Measurements from ENCODE around the gene KRTAP10-5.
"Not testable (repeated sequence)": the region's sequence is repeated elsewhere in the genome, so short reads cannot be mapped to it uniquely, and the experiment has no call there.

The KRTAP10-5 gene
- long read RNA-seq, donor 1 = 0 reads
- long read RNA-seq, donor 2, partial matches to known transcripts = 0 of 1 reads
- long read RNA-seq, donor 2, other reads (novel, unspliced or antisense) = 0 of 1 reads
- long read RNA-seq, donor 3 = 0 reads
- long read RNA-seq, donor 4 = 0 reads
- long read RNA-seq, donor 5, partial matches to known transcripts = 0 of 1 reads
- long read RNA-seq, donor 5, other reads (novel, unspliced or antisense) = 0 of 1 reads
- long read RNA-seq, donor 6 = 0 reads
- long read RNA-seq, donor 7 = 0 reads
- long read RNA-seq, donor 8 = 0 reads

- DNase-seq = not testable (repeated sequence)
Measured at GRCh38 chr21:44580231-44580821, at the start of gene KRTAP10-5. TSS of gene KRTAP10-5 (minus strand) at chr21:44580604. CDS start at chr21:44580578, 26 bp downstream.

DNA sequence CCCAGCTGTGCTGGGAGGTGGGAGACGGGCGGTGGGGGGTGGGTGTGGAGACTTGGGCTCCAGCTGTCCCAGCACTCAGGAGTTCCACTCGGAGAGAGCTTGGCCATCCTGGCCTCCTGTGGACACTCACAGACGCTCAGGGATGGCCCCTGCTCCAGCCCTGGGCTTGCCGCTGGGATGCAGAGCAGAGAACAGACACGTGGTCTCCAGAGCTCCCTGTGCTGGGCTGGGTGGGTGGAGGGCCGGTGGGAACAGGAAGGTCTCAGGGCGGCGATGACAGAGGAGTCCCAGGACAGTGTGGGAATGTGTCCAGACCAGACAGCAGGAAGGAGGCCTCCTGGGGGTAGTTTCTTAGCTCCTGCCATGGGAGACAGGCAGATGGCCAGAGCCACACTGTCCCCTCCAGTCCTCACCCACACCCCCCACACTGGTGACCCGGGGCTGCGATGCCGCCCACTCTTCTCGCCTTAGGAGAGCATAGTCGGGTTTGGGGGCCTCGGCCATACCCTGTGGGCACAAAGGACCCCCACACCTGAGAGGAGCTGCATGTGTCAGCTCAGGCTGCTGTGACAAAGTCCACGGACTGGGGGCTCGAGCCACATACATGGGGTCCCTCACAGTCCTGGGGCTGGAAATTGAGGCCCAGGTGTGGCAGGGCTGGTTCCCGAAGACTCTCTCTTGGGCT lies 48.4 kb upstream of the KRTAP10-5 start:
- no peak for DNase-seq

- DNase-seq = not testable (repeated sequence)
Measured at GRCh38 chr21:44627831-44628233, 47.4 kb upstream of the KRTAP10-5 start.

DNA sequence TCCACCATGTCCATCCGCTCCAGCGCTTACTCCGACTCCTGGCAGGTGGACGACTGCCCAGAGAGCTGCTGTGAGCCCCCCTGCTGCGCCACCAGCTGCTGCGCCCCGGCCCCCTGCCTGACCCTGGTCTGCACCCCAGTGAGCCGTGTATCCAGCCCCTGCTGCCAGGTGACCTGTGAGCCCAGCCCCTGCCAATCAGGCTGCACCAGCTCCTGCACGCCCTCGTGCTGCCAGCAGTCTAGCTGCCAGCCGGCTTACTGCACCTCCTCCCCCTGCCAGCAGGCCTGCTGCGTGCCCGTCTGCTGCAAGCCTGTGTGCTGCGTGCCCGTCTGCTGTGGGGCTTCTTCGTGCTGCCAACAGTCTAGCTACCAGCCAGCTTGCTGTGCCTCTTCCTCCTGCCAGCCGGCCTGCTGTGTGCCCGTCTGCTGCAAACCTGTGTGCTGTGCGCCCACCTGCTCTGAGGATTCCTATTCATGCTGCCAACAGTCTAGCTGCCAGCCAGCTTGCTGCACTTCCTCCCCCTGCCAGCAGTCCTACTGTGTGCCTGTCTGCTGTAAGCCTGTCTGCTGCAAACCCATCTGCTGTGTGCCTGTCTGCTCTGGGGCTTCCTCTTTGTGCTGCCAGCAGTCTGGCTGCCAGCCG lies 46.9 kb upstream of the KRTAP10-5 start:
- not testable (repeated sequence) for DNase-seq

DNA sequence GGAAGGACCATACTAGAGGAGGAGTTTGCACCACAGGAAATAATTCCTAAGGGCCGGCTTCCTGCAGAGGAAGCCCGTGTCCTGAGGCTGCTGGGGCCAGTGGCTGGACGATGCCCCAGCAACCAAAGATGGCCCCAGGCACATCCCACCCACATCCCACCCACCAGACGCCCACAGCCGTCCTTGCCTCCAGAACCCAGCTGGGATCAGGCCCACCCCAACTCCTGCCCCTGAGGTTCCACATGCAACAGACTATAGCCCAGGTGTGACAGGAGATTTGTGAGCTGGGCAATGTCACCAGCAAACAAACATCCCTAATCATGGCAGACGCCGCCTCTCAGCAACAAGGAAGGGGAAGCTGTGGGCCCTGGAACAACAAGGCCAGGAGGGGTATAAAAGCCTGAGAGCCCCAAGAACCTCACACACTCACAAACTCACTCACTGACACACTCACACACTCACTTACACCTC lies 46.3 kb upstream of the KRTAP10-5 start, which contains the start of gene KRTAP10-9:
TSS of gene KRTAP10-9 (plus strand) at position 421 of the 471 bp plus-strand sequence. CDS start 79 bp downstream, outside the sequence.
- no peak for DNase-seq

DNA sequence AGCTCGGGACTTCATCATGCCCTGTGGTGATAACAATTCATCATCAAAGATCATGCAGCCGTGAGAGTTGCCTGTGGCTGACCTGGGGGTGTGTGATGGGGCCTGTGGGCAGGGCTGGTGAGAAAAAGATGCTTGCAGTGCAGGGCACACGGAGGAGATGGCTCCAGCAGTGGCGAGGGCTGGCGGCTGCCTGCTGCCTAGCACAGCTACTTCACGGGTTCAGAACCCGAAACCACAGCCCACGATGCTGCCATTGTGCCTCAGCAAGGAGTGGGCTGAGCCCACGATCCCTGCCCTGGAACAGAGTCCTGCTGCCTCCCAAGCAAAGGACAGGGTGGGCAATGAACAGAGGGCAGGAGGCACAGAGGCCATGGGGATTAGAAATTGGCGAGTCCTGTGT lies 45.9 kb upstream of the KRTAP10-5 start:
- DNase-seq = no peak

GRCh38 chr21:44625756-44626155 lies 45.4 kb upstream of the KRTAP10-5 start:
- DNase-seq = no peak

DNA sequence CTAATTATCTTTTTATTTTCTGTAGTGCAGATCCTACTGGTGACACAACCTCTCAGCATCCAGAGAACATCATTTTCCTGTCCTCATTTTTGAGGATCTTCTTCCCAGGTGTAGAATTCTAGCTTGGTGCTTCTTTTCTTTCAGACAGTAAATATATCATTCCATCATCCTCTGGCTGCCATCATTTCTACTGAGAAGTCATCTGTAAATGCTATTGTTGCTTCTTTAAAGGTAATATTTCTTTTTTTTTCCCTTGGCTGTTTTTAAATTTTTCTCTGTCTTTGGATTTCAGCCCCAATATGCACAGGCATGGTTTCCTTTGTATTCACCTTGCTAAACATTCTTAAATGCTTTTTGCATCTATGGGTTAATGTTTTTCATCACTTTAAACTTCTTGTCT lies 43.2 kb upstream of the KRTAP10-5 start:
- DNase-seq = no peak

DNA sequence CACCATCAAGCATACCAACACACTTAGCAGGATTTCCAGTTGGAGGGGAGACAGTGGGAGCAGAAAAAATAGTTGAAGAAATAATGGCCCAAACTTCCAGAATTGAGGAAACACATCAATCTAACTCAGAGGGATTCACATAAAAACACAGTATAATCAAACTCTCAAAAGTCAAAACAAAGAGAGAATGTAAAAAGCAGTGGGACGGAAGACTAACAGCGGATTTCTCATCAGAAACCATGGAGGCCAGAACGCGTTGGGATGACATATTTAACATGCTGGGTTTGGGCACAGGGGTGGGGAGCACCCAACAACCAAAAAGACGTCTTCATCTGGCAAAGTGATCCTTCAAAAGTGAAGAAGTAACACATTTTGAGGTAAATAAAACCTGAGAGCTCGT lies 39.5 kb upstream of the KRTAP10-5 start:
- DNase-seq = no peak

DNA sequence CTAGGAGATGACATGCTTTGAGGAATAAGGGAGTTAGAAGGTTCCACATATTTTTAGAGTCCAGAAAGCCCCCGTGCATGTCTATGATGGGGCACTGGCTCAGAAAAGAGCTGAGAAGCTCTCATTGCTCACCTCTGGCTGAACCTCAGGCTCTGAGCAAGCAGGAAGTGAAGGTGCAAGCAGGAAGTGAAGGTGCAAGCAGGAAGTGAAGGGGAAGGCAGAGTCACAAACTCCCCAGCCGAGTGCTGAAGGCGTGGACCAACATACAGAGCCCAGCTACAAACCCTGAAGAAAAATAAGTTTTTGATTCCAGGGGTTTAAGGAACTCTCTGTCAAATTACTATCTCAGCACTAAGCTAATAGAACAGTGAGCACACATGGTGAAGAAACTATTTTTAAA lies 38.5 kb upstream of the KRTAP10-5 start:
- DNase-seq = no peak

- no peak for DNase-seq
Measured at GRCh38 chr21:44618504-44618903, 38.1 kb upstream of the KRTAP10-5 start.

GRCh38 chr21:44617071-44617501 lies 36.7 kb upstream of the KRTAP10-5 start:
- DNase-seq = no peak

GRCh38 chr21:44616591-44616926 lies 36.2 kb upstream of the KRTAP10-5 start:
- no peak for DNase-seq

DNA sequence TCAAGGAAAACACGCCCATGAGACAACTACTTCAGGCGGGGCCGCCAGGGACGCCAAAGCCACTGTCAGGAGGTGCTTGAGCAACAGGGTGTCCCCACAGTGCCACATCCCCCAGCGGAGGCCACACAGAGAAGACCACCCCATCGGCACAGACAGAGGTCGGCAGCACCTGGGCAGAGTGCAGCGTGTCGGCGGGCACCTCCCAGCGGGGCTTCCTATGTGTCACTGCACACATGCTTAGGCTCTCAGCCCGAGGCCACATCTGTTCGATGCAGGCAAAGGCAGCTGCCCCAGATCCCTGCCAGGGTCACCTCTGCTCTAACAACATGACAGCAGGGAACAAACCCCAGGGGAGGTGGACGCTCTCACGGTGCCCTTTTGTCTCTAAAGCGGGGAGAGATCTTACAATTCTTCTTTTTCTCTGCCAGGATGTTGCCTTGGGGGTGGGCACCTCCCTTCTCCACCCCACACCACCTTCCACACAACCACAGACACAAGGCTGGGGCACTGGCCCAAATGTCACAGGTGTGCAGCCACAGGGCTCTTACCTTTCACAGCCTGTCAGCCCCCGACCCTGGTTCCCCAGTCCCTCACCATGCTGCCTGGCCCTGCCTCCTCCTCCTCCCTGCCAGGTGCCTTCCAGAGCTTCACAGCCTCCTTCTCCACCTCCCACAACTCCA lies 35.6 kb upstream of the KRTAP10-5 start:
- DNase-seq = no peak

DNA sequence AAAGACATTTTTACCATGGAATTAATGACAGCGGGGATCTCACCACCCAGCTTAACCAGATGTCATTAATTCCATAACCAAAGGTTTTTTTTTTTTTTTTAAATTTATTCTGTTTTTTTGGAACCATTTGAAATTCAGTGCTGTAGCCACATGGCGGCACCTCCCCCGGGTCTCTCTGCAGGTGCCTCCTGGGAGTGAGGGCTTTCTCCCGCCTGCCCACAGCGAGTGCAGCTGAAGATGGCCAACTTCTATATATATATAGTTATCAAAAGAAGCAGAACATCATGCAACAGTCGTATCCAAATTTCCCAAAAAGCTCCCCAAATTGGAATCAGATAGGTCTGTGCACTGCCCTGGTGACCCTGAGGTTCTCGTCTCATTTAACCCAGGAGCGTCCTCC lies 35.1 kb upstream of the KRTAP10-5 start:
- DNase-seq = no peak

DNA sequence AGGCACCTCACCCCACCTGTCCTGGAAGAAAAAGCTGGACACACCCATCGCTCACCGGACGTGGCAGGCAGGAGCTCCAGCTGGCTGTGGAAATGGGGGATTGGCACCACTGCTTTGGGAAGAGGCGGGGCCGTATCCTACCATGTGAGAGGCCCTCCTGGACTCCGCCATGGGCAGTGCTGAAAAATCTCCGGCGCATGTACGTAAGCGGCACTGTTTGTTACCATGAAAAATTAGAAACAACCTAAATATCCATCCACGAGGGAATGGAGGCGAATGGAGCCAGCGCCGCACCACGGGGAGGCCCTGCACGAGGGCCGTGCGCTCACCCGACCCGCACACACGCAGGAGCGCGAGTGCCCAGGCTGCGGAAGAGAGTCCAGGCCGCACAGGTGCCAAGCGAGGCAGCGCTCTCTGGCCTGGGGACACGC lies 34.6 kb upstream of the KRTAP10-5 start:
- DNase-seq = no peak

DNA sequence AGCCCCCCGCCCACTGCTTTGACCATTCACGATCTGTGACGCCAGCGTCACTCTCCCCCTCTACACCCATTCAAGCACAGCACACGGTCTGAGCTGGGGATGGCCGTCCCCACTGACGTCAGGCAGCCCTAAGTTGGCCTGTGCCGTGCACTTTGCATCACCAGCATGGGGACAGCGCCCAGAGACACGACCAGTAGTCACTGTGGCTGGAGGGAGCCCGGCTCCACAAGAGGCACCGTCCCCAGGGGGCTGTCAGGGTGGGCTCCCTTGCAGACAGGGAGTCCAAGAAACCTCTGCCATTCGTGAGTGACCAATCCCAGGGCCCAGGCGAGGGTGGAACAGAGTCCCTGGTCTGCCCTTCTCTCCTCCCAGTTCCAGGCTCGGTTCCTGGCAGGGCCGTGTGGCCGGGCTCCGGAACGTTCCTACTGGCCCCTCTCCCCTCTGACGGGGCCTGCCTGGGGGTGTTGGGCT lies 33.8 kb upstream of the KRTAP10-5 start:
- DNase-seq = no peak

DNA sequence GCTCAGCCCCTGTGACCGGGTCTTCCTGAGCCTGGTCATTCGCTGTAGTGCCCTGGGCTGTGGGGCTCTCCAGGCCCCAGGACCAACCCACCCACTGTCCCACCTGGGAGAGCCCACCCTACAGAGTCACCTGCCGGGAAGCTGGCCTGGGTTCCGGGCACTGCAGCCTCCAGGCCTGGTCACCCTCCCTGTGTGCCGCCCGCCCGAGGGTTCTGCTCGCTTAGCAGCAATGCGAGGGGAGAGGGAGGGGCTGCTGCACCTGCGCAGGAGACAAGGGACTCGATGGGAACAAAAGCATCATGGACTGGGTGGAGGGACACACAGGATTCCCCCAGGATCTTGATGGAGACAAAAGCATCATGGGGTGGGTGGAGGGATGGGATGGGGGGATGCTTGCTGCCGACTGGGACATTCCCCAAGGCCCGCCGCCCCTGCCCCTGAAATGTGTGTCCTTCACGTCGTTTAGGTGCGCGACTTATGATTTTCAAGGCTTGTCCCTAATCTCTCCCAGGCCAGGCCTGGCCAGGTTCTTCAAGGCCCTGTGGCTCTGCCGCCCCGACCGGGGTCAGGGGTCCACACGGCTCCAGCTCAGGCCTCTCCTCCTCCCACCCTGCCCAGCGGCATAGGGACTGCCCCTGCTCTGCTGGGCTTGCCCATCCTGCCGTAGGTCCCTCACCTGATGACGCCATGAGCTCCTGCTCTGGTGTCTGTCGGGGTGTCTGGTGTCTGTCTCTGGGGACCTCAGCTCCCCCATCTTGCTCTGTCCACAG lies 33.2 kb upstream of the KRTAP10-5 start:
- DNase-seq = no peak

DNA sequence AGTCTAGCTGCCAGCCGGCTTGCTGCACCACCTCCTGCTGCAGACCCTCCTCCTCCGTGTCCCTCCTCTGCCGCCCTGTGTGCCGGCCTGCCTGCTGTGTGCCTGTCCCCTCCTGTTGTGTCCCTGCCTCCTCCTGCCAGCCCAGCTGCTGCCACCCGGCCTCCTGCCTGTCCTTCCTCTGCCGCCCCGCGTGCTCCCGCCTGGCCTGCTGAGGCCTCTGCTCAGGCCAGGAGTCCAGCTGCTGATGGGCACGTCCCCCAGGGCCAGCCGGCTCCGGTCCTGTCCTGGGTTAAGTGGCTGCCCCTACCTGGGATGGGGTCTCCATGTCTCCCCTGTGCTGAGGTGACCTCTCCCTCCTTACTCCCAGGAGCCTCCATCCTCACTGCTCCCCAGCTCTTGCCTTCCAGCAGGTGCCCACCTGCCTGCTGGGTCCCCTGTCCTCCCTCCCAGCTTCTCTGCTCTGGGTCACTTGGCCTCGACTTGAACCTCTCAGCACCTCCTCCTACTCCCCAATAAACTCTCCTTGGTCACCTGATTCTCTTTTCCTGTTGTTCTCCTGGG lies 32.3 kb upstream of the KRTAP10-5 start:
- DNase-seq = no peak

DNA sequence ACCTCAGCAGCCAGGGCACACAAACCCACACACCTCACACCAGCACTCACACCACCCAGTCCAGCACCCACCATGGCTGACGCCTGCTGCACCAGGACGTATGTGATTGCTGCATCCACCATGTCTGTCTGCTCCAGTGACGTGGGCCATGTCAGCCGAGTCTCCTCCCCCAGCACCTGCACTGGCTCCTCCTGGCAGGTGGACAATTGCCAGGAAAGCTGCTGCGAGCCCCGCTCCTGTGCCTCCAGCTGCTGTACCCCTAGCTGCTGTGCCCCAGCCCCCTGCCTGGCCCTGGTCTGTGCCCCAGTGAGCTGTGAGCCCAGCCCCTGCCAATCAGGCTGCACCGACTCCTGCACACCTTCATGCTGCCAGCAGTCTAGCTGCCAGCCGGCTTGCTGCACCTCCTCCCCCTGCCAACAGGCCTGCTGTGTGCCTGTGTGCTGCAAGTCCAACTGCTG lies 31.7 kb upstream of the KRTAP10-5 start, which contains the start of gene KRTAP10-8:
TSS of gene KRTAP10-8 (plus strand) at position 51 of the 458 bp plus-strand sequence. CDS start at position 73, 22 bp downstream.
- no peak for DNase-seq

- no peak for DNase-seq
Measured at GRCh38 chr21:44611551-44611950, 31.1 kb upstream of the KRTAP10-5 start.

Data from right kidney (tissue), 9 donors.